ENCODE results near the gene GAREM1. TPM values are rescaled to one million over a fixed set of nuclear protein-coding genes. Genes with fewer than 3 reads are reported as not detected.

GAREM1 gene
- total RNA-seq, 2 experiments from 2014 or later = 0.18 TPM; not detected in 1

DNA sequence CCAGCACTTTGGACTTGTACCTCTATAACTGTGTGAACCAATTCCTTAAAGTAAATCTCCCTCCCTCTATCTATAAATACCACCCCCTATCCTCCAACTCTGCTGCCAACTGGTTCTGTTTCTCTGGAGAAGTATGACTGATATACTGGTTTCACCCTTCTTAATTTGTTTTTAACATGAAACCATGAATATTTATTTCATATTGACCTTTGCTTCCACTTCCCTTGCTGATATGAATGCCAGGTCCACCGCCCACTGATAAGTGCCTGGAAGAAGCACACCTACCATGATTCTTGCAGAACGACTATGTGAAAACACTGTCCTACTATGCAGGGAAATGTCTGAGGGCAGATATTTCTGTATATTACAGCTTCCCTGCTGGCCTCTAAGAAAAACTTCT is 131.6 kb downstream of the GAREM1 start:
- CTCF ChIA-PET = no interaction called here

DNA sequence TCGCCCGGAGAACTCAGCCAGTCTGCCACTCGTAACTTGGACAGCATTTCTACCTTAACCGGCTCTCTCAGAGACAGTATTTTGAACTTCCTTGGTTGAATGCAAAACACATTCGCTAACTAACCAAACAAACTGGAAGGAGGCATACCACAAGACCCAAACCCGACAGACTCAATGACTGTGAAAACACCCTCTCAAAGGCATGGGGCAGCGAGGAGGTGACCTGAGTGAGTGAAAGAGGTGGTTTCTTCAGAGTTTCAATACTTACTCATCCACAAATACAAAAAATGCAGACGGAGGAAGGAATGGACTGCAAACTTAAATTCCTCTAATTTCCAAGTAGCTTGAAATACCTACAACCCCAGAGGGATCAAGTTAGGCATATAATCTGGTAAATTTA is 132.9 kb downstream of the GAREM1 start:
- no peak for DNase-seq
- Mint-ChIP-seq H3K27me3 (peaks cover 2% of the 10 kb centered on the region), H3K4me3 (no peak overlapping the region), H3K36me3 (ENCODE audit: low read depth) (no peaks in the 10 kb centered on the region), H3K27ac (no peak overlapping the region), H3K9me3 (no peaks in the 10 kb centered on the region), H3K4me1 (no peaks in the 10 kb centered on the region)
- CTCF ChIA-PET = no interaction called here
- POLR2A ChIA-PET = no interaction called here

More for the DNA sequence above, 131.6 kb downstream of the GAREM1 start:
- H3K4me1 Mint-ChIP-seq = no peaks in the 10 kb centered on the region
- H3K27ac Mint-ChIP-seq = no peak overlapping the region
- H3K27me3 Mint-ChIP-seq = peaks cover 2% of the 10 kb centered on the region
- H3K4me3 Mint-ChIP-seq = no peak overlapping the region
- no peaks in the 10 kb centered on the region for H3K36me3 Mint-ChIP-seq (ENCODE audit: low read depth)
- no peak for DNase-seq
- no peaks in the 10 kb centered on the region for H3K9me3 Mint-ChIP-seq
- POLR2A ChIA-PET = no interaction called here

DNA sequence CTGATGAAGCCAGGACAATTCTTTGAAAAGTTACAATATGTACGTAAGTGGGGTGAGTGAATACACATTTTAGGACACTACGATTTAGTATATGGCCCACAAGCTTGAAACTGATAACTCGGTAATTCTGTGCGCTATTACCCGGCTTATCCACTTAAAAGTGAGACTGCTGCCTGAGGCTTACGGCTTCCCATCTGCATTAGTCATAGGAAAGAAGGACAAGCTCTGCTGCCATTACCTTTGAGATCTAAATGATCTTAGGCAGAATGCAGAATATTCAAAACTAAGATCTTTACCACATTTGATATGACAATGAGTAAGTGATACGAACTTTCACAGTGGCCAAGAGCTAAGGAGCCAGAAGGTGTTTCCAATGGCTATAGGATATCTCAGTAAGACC is 133.3 kb downstream of the GAREM1 start:
- Mint-ChIP-seq H3K4me3 (no peak overlapping the region), H3K27ac (no peak overlapping the region), H3K9me3 (no peaks in the 10 kb centered on the region), H3K36me3 (ENCODE audit: low read depth) (no peaks in the 10 kb centered on the region), H3K27me3 (peaks cover 2% of the 10 kb centered on the region), H3K4me1 (no peaks in the 10 kb centered on the region)
- ChIA-PET CTCF (no interaction called here), POLR2A (no interaction called here)
- DNase-seq = no peak

DNA sequence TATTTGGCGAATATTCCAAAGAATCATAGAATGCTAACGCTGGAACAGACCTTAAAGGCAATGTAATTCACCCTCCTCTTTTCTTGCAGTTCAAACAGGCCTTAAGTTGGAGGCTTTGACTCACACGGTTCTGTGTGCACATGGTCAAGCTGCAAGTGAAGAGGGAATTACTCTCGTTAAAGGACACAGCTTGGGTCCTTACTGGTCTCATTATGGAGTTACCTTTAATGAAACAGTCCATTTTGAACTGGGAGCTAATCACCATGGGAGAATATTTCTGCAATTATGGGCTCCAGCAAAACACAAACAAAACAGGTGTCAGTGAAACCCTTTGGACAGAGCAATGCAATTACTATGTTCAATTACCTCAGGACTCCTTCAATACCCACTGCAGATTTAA is 135.5 kb downstream of the GAREM1 start:
- no peaks in the 10 kb centered on the region for H3K4me1 Mint-ChIP-seq
- no peaks in the 10 kb centered on the region for H3K36me3 Mint-ChIP-seq (ENCODE audit: low read depth)
- no peak for DNase-seq
- ChIA-PET CTCF (no interaction called here), POLR2A (no interaction called here)
- no peak overlapping the region for H3K27ac Mint-ChIP-seq
- no peaks in the 10 kb centered on the region for H3K9me3 Mint-ChIP-seq
- peaks cover 2% of the 10 kb centered on the region for H3K27me3 Mint-ChIP-seq
- H3K4me3 Mint-ChIP-seq = no peak overlapping the region

DNA sequence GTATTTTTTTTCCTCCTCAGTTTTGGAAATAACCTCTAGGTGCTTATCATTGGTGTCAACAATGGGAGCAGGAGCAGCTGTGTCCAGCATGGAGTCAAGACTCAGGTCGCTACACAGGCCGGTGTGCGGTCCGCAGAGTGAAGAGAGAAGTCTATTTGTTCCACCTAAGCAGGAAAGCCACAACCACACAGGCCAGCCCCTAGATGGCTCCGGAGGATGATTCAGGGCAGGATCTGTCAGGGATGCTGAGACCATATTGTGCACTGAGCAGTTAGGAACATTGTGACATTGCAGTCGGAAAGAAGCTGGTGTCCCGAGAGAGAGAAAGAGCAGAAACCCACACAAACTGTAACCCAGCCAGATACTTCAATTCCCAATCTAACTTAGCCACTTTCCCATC is 136.9 kb downstream of the GAREM1 start:
- H3K27me3 Mint-ChIP-seq = no peaks in the 10 kb centered on the region
- H3K36me3 Mint-ChIP-seq (ENCODE audit: low read depth) = no peaks in the 10 kb centered on the region
- H3K4me1 Mint-ChIP-seq = no peaks in the 10 kb centered on the region
- CTCF ChIA-PET = no interaction called here
- H3K4me3 Mint-ChIP-seq = no peak overlapping the region
- no peak overlapping the region for H3K27ac Mint-ChIP-seq
- no peaks in the 10 kb centered on the region for H3K9me3 Mint-ChIP-seq
- POLR2A ChIA-PET = no interaction called here
- no peak for DNase-seq

DNA sequence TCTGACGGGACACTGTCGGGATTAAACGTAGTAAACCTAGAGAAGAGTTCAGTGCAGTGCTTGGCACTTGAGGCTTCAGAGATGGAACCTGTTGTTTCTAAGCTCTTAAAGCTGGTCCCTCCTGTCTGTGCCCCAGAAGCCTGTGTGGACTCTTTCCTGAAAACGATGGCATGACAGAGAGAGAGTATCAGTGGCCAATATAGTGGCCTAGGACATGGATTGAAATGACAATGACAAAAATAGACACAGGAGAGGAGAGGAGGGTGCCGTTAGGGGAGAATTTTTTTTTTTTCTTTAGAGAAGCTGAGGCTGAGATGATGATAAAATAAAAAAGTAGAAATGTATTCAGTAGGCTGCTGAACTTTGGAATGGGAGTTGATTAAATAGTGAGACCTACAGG is 138.0 kb downstream of the GAREM1 start:
- ChIA-PET POLR2A (no interaction called here), CTCF (no interaction called here)
- Mint-ChIP-seq H3K9me3 (no peaks in the 10 kb centered on the region), H3K36me3 (ENCODE audit: low read depth) (no peaks in the 10 kb centered on the region), H3K27me3 (no peaks in the 10 kb centered on the region), H3K4me3 (no peak overlapping the region), H3K27ac (no peak overlapping the region), H3K4me1 (no peaks in the 10 kb centered on the region)
- no peak for DNase-seq

DNA sequence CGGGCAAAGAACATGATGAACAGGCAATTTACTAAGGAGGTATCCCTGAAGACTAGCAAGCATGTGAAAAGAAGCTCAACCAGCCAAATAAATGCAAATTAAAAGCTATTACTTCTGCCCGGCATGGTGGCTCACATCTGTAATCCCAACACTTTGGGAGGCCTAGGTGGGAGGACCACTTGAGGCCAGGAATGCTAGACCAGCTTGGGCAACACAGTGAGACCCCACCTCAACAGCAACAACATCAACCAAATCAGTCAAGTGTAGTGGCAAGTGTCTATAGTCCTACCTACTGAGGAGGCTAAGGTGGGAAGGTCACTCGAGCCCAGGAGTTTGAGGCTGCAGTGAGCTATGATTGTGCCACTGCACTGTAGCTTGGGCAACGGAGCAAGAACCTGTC is 141.7 kb downstream of the GAREM1 start:
- Mint-ChIP-seq H3K36me3 (ENCODE audit: low read depth) (no peaks in the 10 kb centered on the region), H3K9me3 (no peaks in the 10 kb centered on the region), H3K4me3 (no peak overlapping the region), H3K4me1 (no peaks in the 10 kb centered on the region), H3K27me3 (no peaks in the 10 kb centered on the region), H3K27ac (no peak overlapping the region)
- ChIA-PET CTCF (no interaction called here), POLR2A (no interaction called here)
- no peak for DNase-seq

DNA sequence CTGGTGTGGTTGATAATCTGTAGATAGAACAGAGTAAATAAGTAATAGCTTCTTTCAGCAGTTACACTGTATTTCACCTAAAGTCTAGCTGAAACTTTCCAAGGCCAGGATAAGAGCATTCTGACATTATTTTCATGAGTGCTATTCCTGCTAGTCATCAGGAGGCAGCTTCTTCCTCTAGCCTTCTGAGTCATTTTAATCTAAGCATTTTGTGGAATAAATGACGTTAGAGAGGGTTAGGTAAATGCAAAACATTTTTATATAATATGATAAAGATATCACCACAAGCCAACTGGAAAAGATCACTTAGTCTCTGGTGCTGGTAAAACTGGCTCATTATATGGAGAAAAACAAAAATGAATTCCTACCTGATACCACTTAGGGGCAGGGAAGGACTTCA is 142.3 kb downstream of the GAREM1 start:
- POLR2A ChIA-PET = no interaction called here

DNA sequence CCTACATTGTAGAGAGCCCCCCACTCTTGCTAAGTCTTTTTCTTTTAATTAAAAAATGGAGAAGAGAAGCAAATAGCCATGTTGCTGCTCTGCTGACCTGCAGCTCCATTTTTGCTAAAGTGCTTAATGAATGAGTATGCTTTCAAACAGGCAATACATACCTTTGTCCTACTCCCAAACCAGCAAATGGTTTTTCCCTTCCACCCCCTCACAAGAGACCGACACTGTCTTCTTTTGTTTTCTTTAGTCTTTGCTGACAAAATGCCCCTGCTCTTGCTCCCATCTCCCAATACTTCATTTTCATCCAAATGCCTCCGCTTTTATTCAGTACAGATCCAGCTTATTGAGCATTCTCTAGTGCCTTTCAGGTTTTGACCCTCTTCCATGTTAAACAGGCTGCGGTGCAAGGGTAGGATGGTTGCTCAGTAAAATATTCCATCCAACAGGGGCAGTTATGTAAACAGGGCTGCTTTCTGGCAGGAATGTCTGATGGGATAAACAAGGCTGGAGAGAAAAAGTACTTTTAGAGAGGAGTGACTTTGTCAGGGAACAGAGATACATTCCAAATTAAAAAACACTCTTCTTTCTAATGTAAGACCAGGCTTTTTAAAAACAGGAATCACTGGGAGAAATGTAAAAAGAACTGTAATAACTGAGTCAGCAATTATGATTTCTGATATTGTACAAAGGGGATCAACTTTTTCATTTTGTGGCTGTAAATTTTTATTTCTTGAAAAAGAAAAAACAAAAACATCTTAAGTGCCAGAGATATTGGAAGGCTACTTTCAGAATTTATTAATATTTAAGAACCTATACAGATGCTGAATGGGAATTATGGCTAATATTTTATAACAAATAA is 144.0 kb downstream of the GAREM1 start:
- no peaks in the 10 kb centered on the region for H3K27me3 Mint-ChIP-seq
- no peak overlapping the region for H3K27ac Mint-ChIP-seq
- H3K36me3 Mint-ChIP-seq (ENCODE audit: low read depth) = no peaks in the 10 kb centered on the region
- ChIA-PET CTCF (no interaction called here), POLR2A (no interaction called here)
- H3K4me1 Mint-ChIP-seq = no peaks in the 10 kb centered on the region
- no peaks in the 10 kb centered on the region for H3K9me3 Mint-ChIP-seq
- H3K4me3 Mint-ChIP-seq = no peak overlapping the region
- DNase-seq = no peak

More for the DNA sequence above, 142.3 kb downstream of the GAREM1 start:
- no peaks in the 10 kb centered on the region for H3K36me3 Mint-ChIP-seq (ENCODE audit: low read depth)
- H3K4me3 Mint-ChIP-seq = no peak overlapping the region
- DNase-seq = no peak
- no peak overlapping the region for H3K27ac Mint-ChIP-seq
- H3K9me3 Mint-ChIP-seq = no peaks in the 10 kb centered on the region
- CTCF ChIA-PET = no interaction called here
- H3K27me3 Mint-ChIP-seq = no peaks in the 10 kb centered on the region
- no peaks in the 10 kb centered on the region for H3K4me1 Mint-ChIP-seq

DNA sequence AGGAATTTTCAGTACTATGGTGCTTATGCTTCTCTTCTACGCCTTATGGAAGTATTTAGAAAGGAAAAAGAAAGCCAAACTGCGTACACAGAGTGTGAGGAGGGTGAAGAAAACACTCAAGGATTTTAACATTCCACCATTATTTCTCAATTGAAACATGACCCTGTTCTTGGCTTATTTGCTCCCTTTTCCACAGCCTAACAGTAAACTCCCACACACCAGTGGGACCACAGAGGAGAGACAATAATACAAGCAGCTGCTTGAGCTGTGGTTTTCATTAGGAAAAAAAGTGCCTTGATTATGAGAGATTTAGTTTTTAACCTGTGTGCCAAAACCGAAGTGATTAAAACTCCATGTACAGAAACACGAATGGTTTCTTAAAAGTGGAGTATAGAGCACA is 146.5 kb downstream of the GAREM1 start:
- Mint-ChIP-seq H3K27ac (no peak overlapping the region), H3K4me1 (no peaks in the 10 kb centered on the region), H3K4me3 (no peak overlapping the region), H3K36me3 (ENCODE audit: low read depth) (no peaks in the 10 kb centered on the region), H3K27me3 (peaks cover 8% of the 10 kb centered on the region), H3K9me3 (no peaks in the 10 kb centered on the region)
- CTCF ChIA-PET = no interaction called here
- no peak for DNase-seq
- POLR2A ChIA-PET = no interaction called here

DNA sequence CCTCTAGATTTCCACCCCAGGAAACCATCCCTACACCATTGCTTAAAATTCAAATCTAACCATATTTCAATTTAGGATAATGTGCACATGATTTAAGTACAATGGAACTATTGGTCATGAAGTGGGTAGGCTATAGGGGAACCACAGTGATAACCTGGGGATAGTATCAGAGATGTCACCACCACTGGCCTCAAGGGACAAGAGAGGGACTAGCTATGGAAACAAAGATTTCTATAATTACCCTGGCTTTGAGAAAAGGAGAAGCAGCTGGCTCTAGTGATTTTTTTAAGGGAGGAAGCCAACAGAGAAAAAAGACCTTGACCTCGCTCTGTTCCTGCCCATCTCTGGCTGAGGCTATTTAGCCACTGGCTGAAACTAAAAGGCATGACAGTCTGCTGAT is 148.9 kb downstream of the GAREM1 start:
- no peak overlapping the region for H3K4me3 Mint-ChIP-seq
- H3K4me1 Mint-ChIP-seq = no peaks in the 10 kb centered on the region
- peaks cover 10% of the 10 kb centered on the region for H3K27me3 Mint-ChIP-seq
- H3K9me3 Mint-ChIP-seq = no peaks in the 10 kb centered on the region
- CTCF ChIA-PET = no interaction called here
- POLR2A ChIA-PET = no interaction called here
- H3K36me3 Mint-ChIP-seq (ENCODE audit: low read depth) = no peaks in the 10 kb centered on the region
- H3K27ac Mint-ChIP-seq = no peak overlapping the region
- DNase-seq = no peak

DNA sequence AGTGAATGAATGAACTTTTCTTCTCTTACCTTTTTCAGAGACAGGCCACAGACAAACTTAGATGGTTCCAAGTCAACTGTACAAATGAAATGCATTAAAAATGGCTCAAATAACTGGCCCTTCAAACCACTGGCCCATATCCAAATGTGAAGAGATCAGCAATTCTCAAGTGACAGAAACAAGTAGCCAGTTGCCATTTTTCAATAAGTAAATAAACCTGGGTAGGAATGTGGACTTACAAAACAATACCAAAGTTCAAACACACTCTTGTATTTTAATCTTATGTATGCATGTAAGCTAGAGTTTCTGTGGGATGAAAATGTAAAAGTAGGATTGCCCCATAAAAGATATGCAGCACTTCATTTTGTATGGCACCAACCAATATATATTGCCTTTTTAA is 151.6 kb downstream of the GAREM1 start:
- Mint-ChIP-seq H3K36me3 (ENCODE audit: low read depth) (no peaks in the 10 kb centered on the region), H3K9me3 (no peaks in the 10 kb centered on the region), H3K4me1 (no peaks in the 10 kb centered on the region), H3K4me3 (no peak overlapping the region), H3K27ac (no peak overlapping the region), H3K27me3 (peaks cover 10% of the 10 kb centered on the region)
- no peak for DNase-seq
- ChIA-PET POLR2A (no interaction called here), CTCF (no interaction called here)

DNA sequence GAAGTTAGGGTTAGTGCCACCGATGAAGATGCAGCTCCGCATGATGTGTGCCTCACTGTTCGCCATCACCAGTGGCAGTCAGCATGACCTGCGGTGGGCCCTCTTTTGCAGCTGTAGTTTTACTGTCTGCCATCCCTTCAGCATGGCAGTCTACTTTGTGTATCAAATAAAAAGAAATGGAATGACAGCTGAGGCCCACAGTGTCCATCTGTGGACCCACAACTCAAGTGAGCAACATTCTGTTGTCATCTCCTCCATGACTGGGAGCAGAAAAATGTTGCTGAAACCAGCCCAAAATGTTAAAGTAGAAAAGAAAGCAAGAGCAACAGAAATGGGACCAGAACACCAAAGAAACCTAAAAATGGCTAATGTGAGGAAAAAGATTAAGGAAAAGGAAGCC is 152.1 kb downstream of the GAREM1 start:
- Mint-ChIP-seq H3K4me1 (no peaks in the 10 kb centered on the region), H3K4me3 (no peak overlapping the region), H3K9me3 (no peaks in the 10 kb centered on the region), H3K27me3 (peaks cover 10% of the 10 kb centered on the region), H3K36me3 (ENCODE audit: low read depth) (no peaks in the 10 kb centered on the region), H3K27ac (no peak overlapping the region)
- ChIA-PET POLR2A (no interaction called here), CTCF (no interaction called here)
- no peak for DNase-seq

DNA sequence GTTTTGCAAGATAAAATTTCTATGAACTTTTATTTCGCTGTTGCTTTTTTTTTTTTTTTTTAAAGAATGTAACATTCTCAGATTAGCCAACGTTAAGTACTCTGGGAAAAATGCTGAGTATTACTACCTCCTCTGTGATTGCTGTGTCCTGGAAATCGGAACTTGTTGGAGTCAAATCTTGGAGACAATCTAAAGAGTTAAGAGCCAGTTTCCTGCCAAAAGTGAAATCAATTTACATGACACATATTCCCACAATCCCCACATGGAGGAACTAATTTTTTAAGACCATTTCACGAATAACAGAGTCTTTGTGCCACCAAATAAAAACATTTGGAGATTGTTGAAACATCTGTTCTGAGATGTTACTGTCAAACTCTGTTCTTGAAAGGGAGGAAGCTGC is 153.0 kb downstream of the GAREM1 start:
- ChIA-PET CTCF (interaction anchor here (0.7 kb wide), 1 partner anchor 651 kb away, joined by 3 read pairs; no protein-coding TSS in a partner anchor), POLR2A (no interaction called here)
- no peaks in the 10 kb centered on the region for H3K4me1 Mint-ChIP-seq
- peaks cover 10% of the 10 kb centered on the region for H3K27me3 Mint-ChIP-seq
- no peak overlapping the region for H3K27ac Mint-ChIP-seq
- no peaks in the 10 kb centered on the region for H3K9me3 Mint-ChIP-seq
- no peaks in the 10 kb centered on the region for H3K36me3 Mint-ChIP-seq (ENCODE audit: low read depth)
- H3K4me3 Mint-ChIP-seq = no peak overlapping the region
- DNase-seq = no peak

Measured in activated CD4-positive, alpha-beta memory T cell treated with anti-CD3 and anti-CD28 coated beads, Interleukin-2, amount 10 ng/mL, durations not matched to agents 7 days and 5 days (primary cell).